ENCODE measurements around the gene AGXT2.

Gene AGXT2

GRCh38 chr5:35047785-35048404, at the start of gene AGXT2:
AGXT2 (minus strand) TSS chr5:35047949; CDS start chr5:35047892, 57 bp downstream.
- DNase-seq (ENCODE audit: low read depth in 2 of 2), result no peak

- no peak for DNase-seq (ENCODE audit: low read depth in 2 of 2)
Observed at GRCh38 chr5:35096932-35097331, 49.2 kb upstream of the AGXT2 start.

GRCh38 chr5:35096216-35096615, 48.5 kb upstream of the AGXT2 start:
- no peak for DNase-seq (ENCODE audit: low read depth in 2 of 2)

GRCh38 chr5:35095366-35095765, 47.6 kb upstream of the AGXT2 start:
- no peak for DNase-seq (ENCODE audit: low read depth in 2 of 2)

- DNase-seq (ENCODE audit: low read depth in 2 of 2), result no peak
Observed at GRCh38 chr5:35094948-35095347, 47.2 kb upstream of the AGXT2 start.

- no peak for DNase-seq (ENCODE audit: low read depth in 2 of 2)
Observed at GRCh38 chr5:35092703-35093102, 45.0 kb upstream of the AGXT2 start.

GRCh38 chr5:35091704-35092103, 44.0 kb upstream of the AGXT2 start:
- no peak for DNase-seq (ENCODE audit: low read depth in 2 of 2)

- no peak for DNase-seq (ENCODE audit: low read depth in 2 of 2)
Observed at GRCh38 chr5:35089334-35090314, 41.9 kb upstream of the AGXT2 start.

GRCh38 chr5:35087991-35088390, 40.2 kb upstream of the AGXT2 start:
- no peak for DNase-seq (ENCODE audit: low read depth in 2 of 2)

GRCh38 chr5:35083150-35083549, 35.4 kb upstream of the AGXT2 start:
- no peak for DNase-seq (ENCODE audit: low read depth in 2 of 2)

- DNase-seq (ENCODE audit: low read depth in 2 of 2), result no peak
Observed at GRCh38 chr5:35082530-35082929, 34.8 kb upstream of the AGXT2 start.

- DNase-seq (ENCODE audit: low read depth in 2 of 2), result no peak
Observed at GRCh38 chr5:35081134-35081533, 33.4 kb upstream of the AGXT2 start.

- no peak for DNase-seq (ENCODE audit: low read depth in 2 of 2)
Observed at GRCh38 chr5:35073160-35073559, 25.4 kb upstream of the AGXT2 start.

- no peak for DNase-seq (ENCODE audit: low read depth in 2 of 2)
Observed at GRCh38 chr5:35069188-35069587, 21.4 kb upstream of the AGXT2 start.

GRCh38 chr5:35067985-35068384, 20.2 kb upstream of the AGXT2 start:
- DNase-seq (ENCODE audit: low read depth in 2 of 2), result no peak

- DNase-seq (ENCODE audit: low read depth in 2 of 2), result no peak
Observed at GRCh38 chr5:35066260-35066795, 18.6 kb upstream of the AGXT2 start.

- no peak for DNase-seq (ENCODE audit: low read depth in 2 of 2)
Observed at GRCh38 chr5:35063414-35063813, 15.7 kb upstream of the AGXT2 start.

- DNase-seq (ENCODE audit: low read depth in 2 of 2), result no peak
Observed at GRCh38 chr5:35061211-35061770, 13.5 kb upstream of the AGXT2 start.

- DNase-seq (ENCODE audit: low read depth in 2 of 2), result no peak
Observed at GRCh38 chr5:35060236-35060635, 12.5 kb upstream of the AGXT2 start.

- DNase-seq (ENCODE audit: low read depth in 2 of 2), result no peak
Observed at GRCh38 chr5:35059251-35059650, 11.5 kb upstream of the AGXT2 start.

GRCh38 chr5:35058374-35058788, 10.6 kb upstream of the AGXT2 start:
- no peak for DNase-seq (ENCODE audit: low read depth in 2 of 2)

GRCh38 chr5:35056686-35057085, 8.9 kb upstream of the AGXT2 start:
- DNase-seq (ENCODE audit: low read depth in 2 of 2), result no peak
